A549 (cell line): Measurements from ENCODE around the gene TMEM88.

Experiments used
- BCL3 ChIP-seq: fragments of >200 bp; sonication (Bioruptor Twin); formaldehyde crosslinking; IDR thresholded peaks from 3 replicates; pipeline ENCODE4 v1.6.1; 2016
- CTCF ChIP-seq: fragments of >200 bp; sonication (Bioruptor Twin); formaldehyde crosslinking; IDR thresholded peaks from 3 replicates; pipeline ENCODE4 v1.5.1; 2016
- EP300 ChIP-seq, 2 experiments: fragments of >200 bp; sonication (Bioruptor Twin); formaldehyde crosslinking; IDR thresholded peaks; 2 replicates in 1 of 2; 3 replicates in 1 of 2; pipeline ENCODE4 v1.6.1; 2016 to 2017
- JUN ChIP-seq, 2 experiments: fragments of >200 bp; sonication (Bioruptor Twin); formaldehyde crosslinking; IDR thresholded peaks; 2 replicates in 1 of 2; 3 replicates in 1 of 2; pipeline ENCODE4 v1.6.1; 2016 to 2017
- MAX ChIP-seq: IDR thresholded peaks from 2 replicates; pipeline ENCODE4 v1.6.1; 2012
- NFE2L2 ChIP-seq: fragments of 150-350 bp; conservative IDR thresholded peaks from 2 replicates; pipeline ENCODE4 v1.6.1; 2014; ENCODE audit warnings: low read length
- PBX3 ChIP-seq: IDR thresholded peaks from 2 replicates; pipeline ENCODE4 v1.6.1; 2012
- POLR2A ChIP-seq: IDR thresholded peaks from 2 replicates; pipeline ENCODE4 v1.6.1; 2012; ENCODE audit warnings: mild to moderate bottlenecking, low read length
- REST ChIP-seq: fragments of 200-600 bp; sonication (generic); IDR thresholded peaks from 2 replicates; pipeline ENCODE4 v1.6.1; 2016; ENCODE audit warnings: antibody characterized with exemption, mild to moderate bottlenecking, moderate library complexity

GRCh38 chr17:7873051-7873450 is 18.2 kb downstream of the TMEM88 start:
- TF ChIP-seq JUN (IDR thresholded peaks at IDR 0.05) (no peak), CTCF (no peak), NFE2L2 (no peak), POLR2A (no peak), REST (no peak), PBX3 (no peak), EP300 (IDR thresholded peaks at IDR 0.05) (no peak), BCL3 (no peak), MAX (no peak)
